ENCODE measurements around the gene CD200R1.

Gene CD200R1

GRCh38 chr3:113008117-113008516 lies 33.2 kb upstream of the CD200R1 start (continued):
- TF ChIP-seq HIC1 (tag by site-specific recombination; IDR thresholded peaks at IDR 0.05) (no peak), ZNF112 (tag by site-specific recombination; IDR thresholded peaks at IDR 0.05) (no peak), PRDM1 (tag by site-specific recombination; IDR thresholded peaks at IDR 0.05) (no peak), ZNF157 (tag by site-specific recombination; IDR thresholded peaks at IDR 0.05) (no peak), ZNF132 (tag by site-specific recombination; IDR thresholded peaks at IDR 0.05; ENCODE audit: borderline replicate concordance) (no peak), ZNF488 (tag by site-specific recombination; IDR thresholded peaks at IDR 0.05) (no peak), ZNF518A (tag by site-specific recombination; conservative IDR thresholded peaks at IDR 0.05; ENCODE audit: low read depth) (no peak), ZNF843 (tag by site-specific recombination; IDR thresholded peaks at IDR 0.05) (no peak), GFI1B (tag by site-specific recombination; IDR thresholded peaks at IDR 0.05) (no peak), HOXA7 (CRISPR knock-in tag; IDR thresholded peaks at IDR 0.05; ENCODE audit: borderline replicate concordance) (no peak), ZNF639 (tag by site-specific recombination; IDR thresholded peaks at IDR 0.05) (no peak)

- Histone ChIP-seq H3K36me3 (ENCODE audit: control insufficient read depth in 2 of 2, insufficient read depth in 1 of 2, low read length in 2 of 2) (peaks cover 5 to 97% of the 10 kb centered on the region in 2 experiments), H3K9me3 (ENCODE audit: control insufficient read depth, insufficient read depth, low read depth, low read length) (no peaks in the 10 kb centered on the region), H3K4me1 (ENCODE audit: control insufficient read depth, insufficient read depth, low read length) (no peaks in the 10 kb centered on the region), H3K27ac (ENCODE audit: extremely low read depth, low read depth, low read length) (no peak overlapping the region), H3K4me3 (ENCODE audit: low read depth, low read length) (no peak overlapping the region)
- ChIA-PET CTCF (no interaction called here), POLR2A (interaction anchor here (1.3 kb wide), 1 partner anchor 14 kb away, joined by 3 read pairs; no protein-coding TSS in a partner anchor)
- TF ChIP-seq ZNF138 (tag by site-specific recombination; IDR thresholded peaks at IDR 0.05; ENCODE audit: borderline replicate concordance) (no peak), ZNF121 (tag by site-specific recombination; IDR thresholded peaks at IDR 0.05) (no peak), ZNF280C (tag by site-specific recombination; IDR thresholded peaks at IDR 0.05) (no peak), ZNF223 (tag by site-specific recombination; IDR thresholded peaks at IDR 0.05) (no peak), ZNF629 (tag by site-specific recombination; IDR thresholded peaks at IDR 0.05) (no peak), ZNF626 (tag by site-specific recombination; IDR thresholded peaks at IDR 0.05) (no peak), ZFP41 (tag by site-specific recombination; IDR thresholded peaks at IDR 0.05; ENCODE audit: borderline replicate concordance) (no peak), ZBTB6 (tag by site-specific recombination; IDR thresholded peaks at IDR 0.05) (no peak), ZNF529 (tag by site-specific recombination; IDR thresholded peaks at IDR 0.05; ENCODE audit: insufficient replicate concordance) (no peak), ZNF488 (tag by site-specific recombination; IDR thresholded peaks at IDR 0.05) (no peak)
Measured at GRCh38 chr3:113006359-113007056, 31.6 kb upstream of the CD200R1 start.
